NCI-H82 treated with DMSO at 0.1 percent for 48 hours (cell line): ENCODE results near the gene AP2B1.

Experiments
- DNase-seq: peaks from one replicate; lab custom pipeline; 2025; ENCODE audit not compliant: unreplicated experiment; lab: John Stamatoyannopoulos, UW

The AP2B1 gene

DNA sequence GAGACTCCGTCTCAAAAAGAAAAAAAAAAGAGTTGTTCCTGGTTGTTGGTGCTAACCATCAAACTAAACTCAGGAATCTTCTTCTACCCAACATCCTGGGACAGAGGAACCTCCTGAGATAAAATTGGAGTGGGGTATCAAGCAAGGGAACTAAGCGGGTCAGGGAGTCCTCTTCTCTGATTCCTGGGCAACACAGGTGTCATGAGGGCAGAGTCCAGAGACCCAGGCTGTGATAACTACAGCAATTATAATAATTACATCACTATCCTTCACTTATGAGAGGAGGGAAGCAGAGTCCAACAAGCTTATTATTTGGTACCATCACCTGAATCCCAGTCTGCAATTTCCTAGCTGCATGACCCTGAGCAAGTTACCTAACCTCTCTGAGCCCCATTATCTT lies 181.7 kb downstream of the AP2B1 start:
- DNase-seq: no peak

DNA sequence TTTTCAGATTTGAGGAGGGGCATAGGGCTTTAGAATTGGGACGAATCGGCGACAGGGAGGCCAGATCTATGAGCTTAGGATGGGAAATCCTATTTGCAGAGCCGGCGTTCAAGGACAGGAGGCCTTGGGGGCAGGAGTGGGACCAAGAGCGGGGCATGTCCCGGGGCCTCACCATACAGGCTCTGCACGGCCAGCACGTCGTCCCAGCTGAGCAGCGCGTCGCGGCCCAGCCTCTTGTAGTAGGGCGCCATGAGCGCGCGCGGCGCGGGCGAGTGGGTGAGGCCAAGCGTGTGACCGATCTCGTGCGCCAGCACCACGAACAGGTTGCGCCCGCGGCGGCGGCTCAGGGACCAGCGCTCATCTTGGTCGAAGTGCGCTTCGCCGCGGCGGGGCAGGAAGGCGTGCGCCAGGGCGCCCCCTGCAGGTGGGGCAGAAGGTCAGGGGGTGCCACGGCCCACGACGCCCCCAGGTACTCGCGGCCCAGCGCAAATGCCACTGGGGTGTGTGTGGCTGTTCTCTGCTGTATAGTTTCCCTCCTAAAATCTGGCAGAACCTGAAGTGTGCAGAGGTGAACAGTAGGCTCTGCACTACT lies 182.9 kb downstream of the AP2B1 start:
- DNase-seq: no peak

DNA sequence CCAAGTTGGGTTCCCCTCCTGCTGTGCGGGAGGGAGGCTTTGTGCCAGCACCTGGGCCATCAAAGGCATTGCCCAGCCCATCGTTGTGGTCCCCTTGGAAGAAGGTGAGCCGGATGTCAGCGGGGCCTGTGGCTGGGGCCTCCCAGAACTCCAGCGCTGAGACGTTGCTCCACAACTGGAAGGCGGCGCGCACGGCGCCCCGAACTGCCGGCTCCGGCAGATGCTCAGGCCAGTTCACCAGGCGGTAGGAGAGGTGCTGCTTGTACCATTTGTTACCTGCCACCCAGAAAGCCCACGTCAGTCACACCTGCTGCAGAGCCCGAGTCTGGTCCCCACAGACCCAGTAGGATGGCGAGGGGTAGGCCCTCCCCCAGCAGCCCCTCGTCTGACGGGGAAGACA lies 186.0 kb downstream of the AP2B1 start:
- no peak for DNase-seq

DNA sequence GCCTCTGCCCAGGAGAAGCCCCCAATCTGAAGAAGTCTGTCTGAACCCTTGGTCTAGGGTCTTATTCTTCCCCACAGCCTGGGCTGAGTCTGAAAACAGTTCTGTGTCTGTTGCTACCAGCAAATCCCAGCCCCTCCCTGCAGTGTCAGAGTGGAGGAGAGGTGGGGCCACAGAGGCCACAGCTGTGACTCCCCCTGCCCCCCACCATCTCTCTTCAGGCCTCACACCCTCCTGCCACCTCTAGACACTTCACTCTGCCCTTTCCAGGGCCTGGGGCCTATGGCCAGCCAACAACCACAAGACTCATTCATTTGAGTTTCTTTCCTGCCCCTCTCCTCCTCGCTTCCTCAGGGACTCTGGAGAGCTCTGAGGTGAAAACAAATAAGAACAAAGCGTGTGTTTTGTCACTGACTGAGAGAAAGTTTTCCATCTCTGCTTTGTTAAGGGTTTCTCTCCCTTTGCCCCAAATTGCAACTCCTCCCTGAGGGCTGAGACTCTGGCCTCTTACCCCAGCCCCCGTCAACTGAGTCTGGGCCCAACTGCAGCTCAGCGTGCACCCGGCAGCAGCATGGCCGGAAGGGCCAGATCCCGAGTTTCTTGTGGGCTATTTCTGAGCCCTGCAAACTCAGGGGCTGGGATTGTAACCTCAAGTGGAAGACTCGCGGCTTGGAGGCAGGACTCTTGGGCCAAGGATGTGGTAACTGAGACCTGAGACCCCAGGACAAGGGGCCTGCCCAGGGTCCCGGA lies 186.7 kb downstream of the AP2B1 start:
- DNase-seq: no peak

DNA sequence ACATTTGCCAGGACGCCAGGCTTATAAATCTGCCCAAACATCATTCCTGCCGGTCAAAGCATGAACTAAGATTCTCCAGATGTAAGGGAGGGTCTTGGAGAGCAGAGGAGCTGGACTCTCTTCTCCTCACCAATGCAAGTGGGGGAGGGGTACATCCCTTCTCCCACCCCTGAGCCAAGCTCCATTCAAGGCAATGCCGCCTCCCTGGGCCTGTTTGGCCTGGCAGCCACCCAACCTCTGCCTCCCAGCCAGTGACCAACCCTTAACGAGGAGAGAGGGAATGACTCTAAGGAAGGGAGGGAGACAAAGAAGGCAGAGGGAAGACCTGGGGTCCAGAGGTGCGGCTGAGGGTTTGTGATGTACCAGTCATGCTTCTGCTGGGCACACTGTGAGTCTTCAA lies 187.4 kb downstream of the AP2B1 start:
- no peak for DNase-seq

DNA sequence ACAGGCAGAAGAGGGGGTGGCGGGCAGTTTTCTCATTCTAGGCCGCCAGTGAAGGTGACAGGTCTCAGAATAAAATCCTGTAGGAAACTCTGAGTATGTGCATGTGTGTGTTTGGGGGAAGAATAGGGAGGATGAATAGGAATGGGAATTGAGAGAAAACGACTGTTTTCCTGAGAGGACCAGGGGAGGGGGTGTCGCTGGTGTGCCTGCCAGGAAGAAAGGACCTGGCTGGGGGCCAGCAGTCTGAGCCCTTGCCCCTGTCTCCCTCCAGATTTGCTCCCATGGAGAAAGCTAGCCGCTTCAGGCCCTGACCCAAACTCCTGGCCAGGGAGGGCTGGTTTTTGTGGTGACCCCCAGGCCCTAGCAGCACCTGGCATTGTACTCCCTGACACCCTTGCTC lies 187.9 kb downstream of the AP2B1 start:
- DNase-seq: no peak

DNA sequence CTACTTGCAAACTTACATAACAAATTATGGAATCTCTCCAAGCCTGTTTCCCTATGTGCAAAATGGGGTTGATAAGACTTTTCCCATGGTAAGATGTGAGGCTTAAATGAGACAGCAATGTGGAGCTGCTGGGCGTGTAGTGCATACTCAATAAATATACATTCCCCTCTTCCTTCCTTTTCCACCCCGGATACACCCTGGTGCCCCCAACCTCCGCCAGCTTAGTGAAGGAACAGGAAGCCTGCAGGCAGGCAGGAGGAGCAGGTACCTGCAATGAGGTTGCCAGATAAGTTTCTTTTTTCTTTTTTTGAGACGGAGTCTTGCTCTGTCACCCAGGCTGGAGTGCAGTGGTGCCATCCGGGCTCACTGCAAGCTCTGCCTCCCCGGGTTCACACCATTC lies 188.5 kb downstream of the AP2B1 start:
- DNase-seq: no peak
